Measurements from ENCODE around the gene PCDHA6.
"Not testable (repeated sequence)": the region's sequence is repeated elsewhere in the genome, so short reads cannot be mapped to it uniquely, and the experiment has no call there.

Gene PCDHA6

GRCh38 chr5:140842798-140843733, 15.3 kb downstream of the PCDHA6 start:
- H3K9me3 ChIP-seq (ENCODE audit: control insufficient read depth, low read length) = no peaks in the 10 kb centered on the region
- no peak for DNase-seq
- H3K27me3 ChIP-seq (replicated peaks; ENCODE audit: control insufficient read depth, insufficient read depth, low read length, poor library complexity, severe bottlenecking) = no peaks in the 10 kb centered on the region
- H3K4me1 ChIP-seq (ENCODE audit: control insufficient read depth, insufficient read depth, low read length, poor library complexity, severe bottlenecking) = no peaks in the 10 kb centered on the region
- H3K4me3 ChIP-seq (ENCODE audit: insufficient read depth, low read depth, low read length, poor library complexity, severe bottlenecking) = no peak overlapping the region
- H3K36me3 ChIP-seq (ENCODE audit: control insufficient read depth, insufficient read depth, low read length) = no peaks in the 10 kb centered on the region
- H3K27ac ChIP-seq (ENCODE audit: insufficient read depth, low read length, poor library complexity, severe bottlenecking) = no peak overlapping the region

GRCh38 chr5:140848139-140849102, 20.7 kb downstream of the PCDHA6 start, which contains the start of gene PCDHA9:
Gene PCDHA9, plus strand, starts transcription at chr5:140848382. Its CDS starts 114 bp downstream, at chr5:140848496.
- not testable (repeated sequence) for H3K36me3 ChIP-seq (ENCODE audit: control insufficient read depth, insufficient read depth, low read length); H3K27ac ChIP-seq (ENCODE audit: insufficient read depth, low read length, poor library complexity, severe bottlenecking); H3K4me1 ChIP-seq (ENCODE audit: control insufficient read depth, insufficient read depth, low read length, poor library complexity, severe bottlenecking)

GRCh38 chr5:140849831-140850634, 22.3 kb downstream of the PCDHA6 start:
- H3K27me3 ChIP-seq (replicated peaks; ENCODE audit: control insufficient read depth, insufficient read depth, low read length, poor library complexity, severe bottlenecking); H3K4me3 ChIP-seq (ENCODE audit: insufficient read depth, low read depth, low read length, poor library complexity, severe bottlenecking); DNase-seq; H3K36me3 ChIP-seq (ENCODE audit: control insufficient read depth, insufficient read depth, low read length); H3K9me3 ChIP-seq (ENCODE audit: control insufficient read depth, low read length); H3K27ac ChIP-seq (ENCODE audit: insufficient read depth, low read length, poor library complexity, severe bottlenecking); H3K4me1 ChIP-seq (ENCODE audit: control insufficient read depth, insufficient read depth, low read length, poor library complexity, severe bottlenecking): not testable (repeated sequence)

More at GRCh38 chr5:140848139-140849102, 20.7 kb downstream of the PCDHA6 start, which contains the start of gene PCDHA9:
- H3K27me3 ChIP-seq (replicated peaks; ENCODE audit: control insufficient read depth, insufficient read depth, low read length, poor library complexity, severe bottlenecking); DNase-seq; H3K9me3 ChIP-seq (ENCODE audit: control insufficient read depth, low read length); H3K4me3 ChIP-seq (ENCODE audit: insufficient read depth, low read depth, low read length, poor library complexity, severe bottlenecking): not testable (repeated sequence)

- Histone ChIP-seq H3K9me3 (ENCODE audit: control insufficient read depth, low read length) (no peaks in the 10 kb centered on the region), H3K36me3 (ENCODE audit: control insufficient read depth, insufficient read depth, low read length) (no peaks in the 10 kb centered on the region), H3K4me1 (ENCODE audit: control insufficient read depth, insufficient read depth, low read length, poor library complexity, severe bottlenecking) (no peaks in the 10 kb centered on the region), H3K27me3 (replicated peaks; ENCODE audit: control insufficient read depth, insufficient read depth, low read length, poor library complexity, severe bottlenecking) (no peaks in the 10 kb centered on the region), H3K4me3 (ENCODE audit: insufficient read depth, low read depth, low read length, poor library complexity, severe bottlenecking) (no peak within 1 kb of the TSS), H3K27ac (ENCODE audit: insufficient read depth, low read length, poor library complexity, severe bottlenecking) (no peak within 1 kb of the TSS)
- no peak for DNase-seq
These were observed 28.3 kb downstream of the PCDHA6 start, which contains the start of gene PCDHA10 for GRCh38 chr5:140855772-140856674. Gene PCDHA10, plus strand, starts transcription at chr5:140855897. Its CDS starts 152 bp downstream, at chr5:140856049.

- Histone ChIP-seq H3K27me3 (replicated peaks; ENCODE audit: control insufficient read depth, insufficient read depth, low read length, poor library complexity, severe bottlenecking) (no peaks in the 10 kb centered on the region), H3K27ac (ENCODE audit: insufficient read depth, low read length, poor library complexity, severe bottlenecking) (no peak overlapping the region), H3K4me1 (ENCODE audit: control insufficient read depth, insufficient read depth, low read length, poor library complexity, severe bottlenecking) (no peaks in the 10 kb centered on the region), H3K9me3 (ENCODE audit: control insufficient read depth, low read length) (no peaks in the 10 kb centered on the region), H3K36me3 (ENCODE audit: control insufficient read depth, insufficient read depth, low read length) (no peaks in the 10 kb centered on the region), H3K4me3 (ENCODE audit: insufficient read depth, low read depth, low read length, poor library complexity, severe bottlenecking) (no peak overlapping the region)
- DNase-seq = no peak
These were observed 29.6 kb downstream of the PCDHA6 start for GRCh38 chr5:140857177-140857986.

GRCh38 chr5:140857987-140858240, 30.2 kb downstream of the PCDHA6 start:
- H3K9me3 ChIP-seq (ENCODE audit: control insufficient read depth, low read length) = no peaks in the 10 kb centered on the region
- H3K4me1 ChIP-seq (ENCODE audit: control insufficient read depth, insufficient read depth, low read length, poor library complexity, severe bottlenecking) = no peaks in the 10 kb centered on the region
- H3K36me3 ChIP-seq (ENCODE audit: control insufficient read depth, insufficient read depth, low read length) = no peaks in the 10 kb centered on the region
- no peak overlapping the region for H3K27ac ChIP-seq (ENCODE audit: insufficient read depth, low read length, poor library complexity, severe bottlenecking)
- DNase-seq = no peak
- no peak overlapping the region for H3K4me3 ChIP-seq (ENCODE audit: insufficient read depth, low read depth, low read length, poor library complexity, severe bottlenecking)
- no peaks in the 10 kb centered on the region for H3K27me3 ChIP-seq (replicated peaks; ENCODE audit: control insufficient read depth, insufficient read depth, low read length, poor library complexity, severe bottlenecking)

GRCh38 chr5:140862441-140863295, 34.9 kb downstream of the PCDHA6 start:
- Histone ChIP-seq H3K27ac (ENCODE audit: insufficient read depth, low read length, poor library complexity, severe bottlenecking) (no peak overlapping the region), H3K4me3 (ENCODE audit: insufficient read depth, low read depth, low read length, poor library complexity, severe bottlenecking) (no peak overlapping the region), H3K9me3 (ENCODE audit: control insufficient read depth, low read length) (no peaks in the 10 kb centered on the region), H3K4me1 (ENCODE audit: control insufficient read depth, insufficient read depth, low read length, poor library complexity, severe bottlenecking) (no peaks in the 10 kb centered on the region), H3K27me3 (replicated peaks; ENCODE audit: control insufficient read depth, insufficient read depth, low read length, poor library complexity, severe bottlenecking) (no peaks in the 10 kb centered on the region), H3K36me3 (ENCODE audit: control insufficient read depth, insufficient read depth, low read length) (no peaks in the 10 kb centered on the region)
- DNase-seq = no peak

All from effector memory CD4-positive, alpha-beta T cell (primary cell).